ENCODE data around the gene TNRC18.

TNRC18 gene

DNA sequence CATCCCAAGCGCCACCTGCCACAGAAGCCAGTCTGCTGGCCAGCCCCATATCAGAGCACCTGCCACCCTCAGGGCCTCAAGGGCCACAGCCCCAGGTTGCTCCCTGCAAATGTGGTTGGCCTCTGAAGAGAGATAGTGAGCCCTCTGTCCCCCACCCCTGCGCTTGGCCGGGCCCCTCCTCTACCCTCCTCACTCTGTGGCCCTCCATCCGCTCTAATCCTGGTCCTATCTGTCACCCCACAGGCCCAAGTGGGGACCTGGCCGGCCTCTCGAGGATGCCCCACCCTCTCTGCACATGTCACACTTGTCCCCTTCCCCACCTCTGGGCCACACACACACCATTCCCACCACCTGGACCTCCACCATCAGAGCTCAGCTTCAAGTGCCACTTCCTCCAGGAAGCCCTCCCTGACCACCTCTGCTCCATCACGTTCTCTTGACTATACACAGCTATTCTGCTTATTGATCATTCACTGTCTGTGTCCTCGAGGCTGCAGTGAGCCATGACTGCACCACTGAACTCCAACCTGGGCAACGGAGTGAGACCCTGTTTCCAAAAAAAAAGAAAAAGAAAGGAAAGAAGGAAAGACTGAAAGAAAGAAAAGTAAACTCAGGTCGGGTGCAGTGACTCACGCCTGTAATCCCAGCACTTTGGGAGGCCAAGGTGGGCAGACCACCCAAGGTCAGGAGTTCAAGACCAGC lies 42.4 kb downstream of the TNRC18 start:
- H3K4me3 ChIP-seq (IDR thresholded peaks at IDR 0.05; ENCODE audit: insufficient read depth, low read depth, low read length): no peak overlapping the region
- peaks cover 44% of the 10 kb centered on the region; the same call in 1 of the 2 replicates for H3K79me2 ChIP-seq (ENCODE audit: insufficient read depth, low read depth)
- H3K4me1 ChIP-seq (ENCODE audit: low read depth, poor library complexity, severe bottlenecking): no peaks in the 10 kb centered on the region
- H3K27me3 ChIP-seq (ENCODE audit: insufficient read depth, low read depth): no peaks in the 10 kb centered on the region
- no peak overlapping the region for H3K27ac ChIP-seq
- H4K20me1 ChIP-seq (ENCODE audit: insufficient read depth): peaks cover 3% of the 10 kb centered on the region; the same call in 1 of the 2 replicates
- no peak overlapping the region for H2AFZ ChIP-seq (ENCODE audit: low read depth)
- H3K4me2 ChIP-seq: no peak overlapping the region
- no peak overlapping the region for H3K9ac ChIP-seq
- TF ChIP-seq CTCF (conservative IDR thresholded peaks at IDR 0.05; ENCODE audit: low read depth, low read length): no peak
- H3K36me3 ChIP-seq (ENCODE audit: insufficient read depth): no peaks in the 10 kb centered on the region

DNA sequence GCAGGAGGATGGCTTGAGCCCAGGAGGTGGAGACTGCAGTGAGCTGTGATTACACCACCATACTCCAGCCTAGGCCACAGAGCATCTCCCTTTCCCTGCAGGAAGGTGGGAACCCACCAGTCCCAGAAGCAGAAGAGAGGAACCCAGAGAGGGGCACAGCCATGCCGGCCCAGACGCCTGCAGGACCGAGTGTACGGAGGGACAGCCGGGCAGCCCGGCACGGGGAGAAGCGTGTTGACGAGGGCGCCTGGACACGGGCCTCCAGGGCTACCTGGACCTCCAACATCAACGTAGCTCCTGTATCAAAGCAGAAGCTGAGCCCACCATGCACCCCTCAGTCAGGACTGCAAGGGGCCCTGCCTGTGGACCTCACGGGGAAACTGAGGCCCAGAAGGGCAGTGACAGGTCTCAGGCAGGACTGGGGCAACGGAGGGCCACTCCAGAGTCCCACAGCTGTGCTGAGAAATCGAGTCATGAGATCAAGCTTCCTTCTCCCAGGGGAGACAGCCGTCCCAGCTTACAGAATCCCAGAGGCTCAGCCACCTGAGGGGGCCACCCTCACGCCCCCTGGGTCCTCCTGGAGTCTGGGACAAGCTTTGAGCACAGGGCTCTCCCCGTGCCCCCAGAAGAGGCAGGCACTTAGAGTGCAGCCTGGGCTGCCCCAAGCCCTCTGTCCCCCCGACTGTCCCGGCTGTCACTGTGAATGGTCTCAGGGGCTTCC lies 43.1 kb downstream of the TNRC18 start:
- Histone ChIP-seq H3K9ac (no peak overlapping the region), H3K27me3 (ENCODE audit: insufficient read depth, low read depth) (no peaks in the 10 kb centered on the region), H3K4me1 (ENCODE audit: low read depth, poor library complexity, severe bottlenecking) (no peaks in the 10 kb centered on the region), H3K79me2 (ENCODE audit: insufficient read depth, low read depth) (peaks cover 44% of the 10 kb centered on the region; the same call in 1 of the 2 replicates), H3K4me2 (no peak overlapping the region), H3K4me3 (IDR thresholded peaks at IDR 0.05; ENCODE audit: insufficient read depth, low read depth, low read length) (no peak overlapping the region), H2AFZ (ENCODE audit: low read depth) (no peak overlapping the region), H3K27ac (no peak overlapping the region), H3K36me3 (ENCODE audit: insufficient read depth) (no peaks in the 10 kb centered on the region), H4K20me1 (ENCODE audit: insufficient read depth) (peaks cover 3% of the 10 kb centered on the region; the same call in 1 of the 2 replicates)
- no peak for TF ChIP-seq CTCF (conservative IDR thresholded peaks at IDR 0.05; ENCODE audit: low read depth, low read length)

DNA sequence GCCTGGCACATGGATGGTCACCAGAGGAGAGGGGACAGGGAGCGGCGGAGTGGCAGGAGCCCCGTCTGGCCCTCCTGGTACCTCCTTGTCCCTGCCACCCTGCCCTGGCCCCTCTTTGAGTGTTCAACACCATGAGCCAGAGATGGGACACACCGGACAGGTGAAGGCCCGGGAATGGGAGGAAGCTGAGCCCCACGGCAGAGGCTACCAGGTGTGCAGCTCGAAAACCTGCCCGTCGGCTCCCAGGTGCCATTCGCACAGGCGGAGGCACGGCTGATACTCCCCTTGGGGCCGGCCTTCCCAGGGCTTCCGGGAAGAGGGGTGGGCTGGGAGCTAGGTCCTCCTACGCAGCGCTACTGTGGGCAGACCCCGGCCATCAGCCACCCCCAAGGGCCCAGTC lies 44.1 kb downstream of the TNRC18 start:
- H3K4me2 ChIP-seq: no peak overlapping the region
- no peak overlapping the region for H3K4me3 ChIP-seq (IDR thresholded peaks at IDR 0.05; ENCODE audit: insufficient read depth, low read depth, low read length)
- peaks cover 44% of the 10 kb centered on the region; the same call in 1 of the 2 replicates for H3K79me2 ChIP-seq (ENCODE audit: insufficient read depth, low read depth)
- no peaks in the 10 kb centered on the region for H3K36me3 ChIP-seq (ENCODE audit: insufficient read depth)
- H4K20me1 ChIP-seq (ENCODE audit: insufficient read depth): peaks cover 3% of the 10 kb centered on the region; the same call in 1 of the 2 replicates
- H2AFZ ChIP-seq (ENCODE audit: low read depth): no peak overlapping the region
- no peaks in the 10 kb centered on the region for H3K4me1 ChIP-seq (ENCODE audit: low read depth, poor library complexity, severe bottlenecking)
- no peak overlapping the region for H3K9ac ChIP-seq
- TF ChIP-seq CTCF (conservative IDR thresholded peaks at IDR 0.05; ENCODE audit: low read depth, low read length): no peak
- no peak overlapping the region for H3K27ac ChIP-seq
- no peaks in the 10 kb centered on the region for H3K27me3 ChIP-seq (ENCODE audit: insufficient read depth, low read depth)

DNA sequence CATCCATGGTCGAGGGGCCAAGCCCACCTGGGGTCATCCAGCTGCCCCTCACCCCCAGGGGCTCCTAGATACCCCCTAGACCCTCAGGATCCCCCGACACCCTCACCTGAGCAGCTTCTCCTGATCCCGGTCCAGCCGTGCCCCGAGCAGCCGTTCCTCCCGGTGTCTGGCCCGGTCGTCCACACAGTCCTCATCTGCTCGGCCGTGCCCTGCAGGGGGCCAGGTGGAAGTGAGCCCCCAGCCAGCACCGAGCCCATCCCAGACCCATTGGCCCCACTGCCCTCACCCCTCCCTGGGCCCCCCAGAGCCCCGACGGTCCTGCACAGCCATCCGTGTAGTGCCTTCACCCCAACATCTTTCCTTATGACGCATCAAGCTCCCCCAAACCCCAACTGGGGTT lies 45.8 kb downstream of the TNRC18 start:
- Histone ChIP-seq H3K4me2 (no peak overlapping the region), H3K27me3 (ENCODE audit: insufficient read depth, low read depth) (no peaks in the 10 kb centered on the region), H3K4me3 (IDR thresholded peaks at IDR 0.05; ENCODE audit: insufficient read depth, low read depth, low read length) (no peak overlapping the region), H3K36me3 (ENCODE audit: insufficient read depth) (no peaks in the 10 kb centered on the region), H2AFZ (ENCODE audit: low read depth) (no peak overlapping the region), H3K79me2 (ENCODE audit: insufficient read depth, low read depth) (peaks cover 35% of the 10 kb centered on the region; the same call in 1 of the 2 replicates), H4K20me1 (ENCODE audit: insufficient read depth) (peaks cover 3% of the 10 kb centered on the region; the same call in 1 of the 2 replicates), H3K9ac (no peak overlapping the region), H3K27ac (no peak overlapping the region), H3K4me1 (ENCODE audit: low read depth, poor library complexity, severe bottlenecking) (no peaks in the 10 kb centered on the region)
- TF ChIP-seq CTCF (conservative IDR thresholded peaks at IDR 0.05; ENCODE audit: low read depth, low read length): no peak

Data from KMS-11 (cell line).